ENCODE data around the gene GLT8D1. TPM values are rescaled to one million over a fixed set of nuclear protein-coding genes. Genes with fewer than 3 reads are reported as not detected.

Gene GLT8D1
- total RNA-seq, 2 donors from 2014 or later, result 54.4 to 72.2 TPM

DNA sequence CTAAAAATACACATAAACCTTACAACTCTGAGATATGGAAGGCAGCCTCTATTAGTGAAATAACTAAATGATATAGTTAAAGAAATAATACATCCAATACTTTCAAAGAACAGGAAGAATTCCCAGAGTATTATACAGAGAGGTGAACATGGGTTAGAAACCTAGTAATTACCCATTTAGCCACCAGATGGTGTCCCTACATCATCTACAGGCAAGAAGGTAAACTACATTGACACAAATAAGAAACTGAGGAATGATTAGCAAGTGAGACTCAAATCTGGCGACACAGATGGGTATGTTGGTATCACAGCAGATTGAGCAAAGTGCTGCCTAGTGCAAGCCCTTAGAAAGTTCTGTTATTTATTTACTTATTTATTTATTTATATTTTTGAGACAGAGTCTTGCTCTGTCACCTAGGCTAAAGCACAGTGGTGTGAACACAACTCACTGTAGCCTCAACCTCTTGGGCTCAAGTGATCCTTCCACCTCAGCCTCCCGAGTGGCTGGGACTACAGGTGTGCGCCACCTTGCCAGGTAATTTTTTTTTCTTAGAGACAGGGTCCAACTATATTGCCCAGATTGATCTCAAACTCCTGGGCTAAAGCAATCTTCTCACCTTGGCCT is 36.9 kb upstream of the GLT8D1 start:
- Histone ChIP-seq H3K9me3 (ENCODE audit: control insufficient read depth, low read length) (peaks cover 7% of the 10 kb centered on the region), H3K4me1 (ENCODE audit: control insufficient read depth, insufficient read depth, low read length) (no peaks in the 10 kb centered on the region), H3K9ac (ENCODE audit: extremely low read depth, low read length, poor library complexity, severe bottlenecking) (no peak overlapping the region), H3K36me3 (ENCODE audit: control insufficient read depth, insufficient read depth, low read length) (peaks cover 86% of the 10 kb centered on the region), H3K27ac (ENCODE audit: low read depth, low read length) (no peak overlapping the region), H3K4me3 (ENCODE audit: low read length) (no peak overlapping the region), H3K27me3 (ENCODE audit: control insufficient read depth, insufficient read depth, low read length, poor library complexity, severe bottlenecking) (no peaks in the 10 kb centered on the region)
- DNase-seq, result no peak
- no peaks in the 10 kb centered on the region for H3K9me3 Mint-ChIP-seq
- no peak overlapping the region for H3K4me3 Mint-ChIP-seq
- H3K27me3 Mint-ChIP-seq (ENCODE audit: insufficient read depth), result no peaks in the 10 kb centered on the region
- H3K36me3 Mint-ChIP-seq (ENCODE audit: low read depth), result peaks cover 74% of the 10 kb centered on the region
- 89 to 96% methylated on average over 3 of the region's 3 CpGs for WGBS, 2 experiments (ENCODE audit: insufficient coverage in 1 of 2, insufficient read length in 1 of 2)
- peak; percentile 75 for TF ChIP-seq CTCF (conservative IDR thresholded peaks at IDR 0.05)
- no peaks in the 10 kb centered on the region for H3K4me1 Mint-ChIP-seq
- no peak overlapping the region for H3K27ac Mint-ChIP-seq

GRCh38 chr3:52739730-52740129 is 34.1 kb upstream of the GLT8D1 start:
- no peak for DNase-seq
- Histone ChIP-seq H3K9me3 (ENCODE audit: control insufficient read depth, low read length) (peaks cover 7% of the 10 kb centered on the region), H3K4me3 (ENCODE audit: low read length) (no peak overlapping the region), H3K9ac (ENCODE audit: extremely low read depth, low read length, poor library complexity, severe bottlenecking) (no peak overlapping the region), H3K36me3 (ENCODE audit: control insufficient read depth, insufficient read depth, low read length) (peaks cover 88% of the 10 kb centered on the region), H3K4me1 (ENCODE audit: control insufficient read depth, insufficient read depth, low read length) (no peaks in the 10 kb centered on the region), H3K27me3 (ENCODE audit: control insufficient read depth, insufficient read depth, low read length, poor library complexity, severe bottlenecking) (no peaks in the 10 kb centered on the region), H3K27ac (ENCODE audit: low read depth, low read length) (no peak overlapping the region)
- WGBS, 2 experiments (ENCODE audit: insufficient coverage in 1 of 2, insufficient read length in 1 of 2), result 93% methylated on average over 1 of the region's 1 CpG; no CpG with 5 or more reads in 1 of the 2 experiments
- H3K4me1 Mint-ChIP-seq, result no peaks in the 10 kb centered on the region
- no peaks in the 10 kb centered on the region for H3K9me3 Mint-ChIP-seq
- H3K27ac Mint-ChIP-seq, result no peak overlapping the region
- TF ChIP-seq CTCF (conservative IDR thresholded peaks at IDR 0.05), result no peak
- no peaks in the 10 kb centered on the region for H3K27me3 Mint-ChIP-seq (ENCODE audit: insufficient read depth)
- H3K36me3 Mint-ChIP-seq (ENCODE audit: low read depth), result peaks cover 79% of the 10 kb centered on the region
- H3K4me3 Mint-ChIP-seq, result no peak overlapping the region

DNA sequence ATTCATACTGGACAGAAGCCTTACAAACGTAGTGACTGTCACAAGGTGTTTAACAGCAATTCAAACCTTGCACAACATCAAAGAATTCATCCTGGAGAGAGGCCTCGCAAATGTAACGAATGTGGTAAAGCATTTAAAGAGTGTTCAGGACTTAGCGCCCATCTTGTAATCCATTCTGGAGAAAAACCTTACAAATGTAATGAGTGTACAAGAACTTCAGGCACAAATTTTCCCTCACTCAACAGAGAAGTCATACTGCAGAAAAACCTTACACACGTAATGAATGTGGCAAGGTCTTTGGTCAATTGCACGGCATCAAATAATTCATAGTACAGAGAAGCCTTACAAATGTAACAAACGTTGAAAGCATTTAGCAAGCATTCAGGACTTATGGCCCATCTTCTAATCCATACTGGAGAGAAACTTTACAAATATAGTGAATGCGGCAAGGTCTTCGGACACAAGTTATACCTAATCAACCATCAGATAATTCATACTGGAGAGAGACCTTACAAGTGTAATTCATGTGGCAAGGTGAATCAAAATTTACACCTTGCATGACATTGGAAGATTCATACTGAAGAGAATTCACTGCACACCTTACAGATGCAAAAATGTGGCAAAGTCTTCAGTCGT is 27.8 kb upstream of the GLT8D1 start:
- no peaks in the 10 kb centered on the region for H3K4me1 Mint-ChIP-seq
- H3K36me3 Mint-ChIP-seq (ENCODE audit: low read depth), result peaks cover 93% of the 10 kb centered on the region
- no peak overlapping the region for H3K9ac ChIP-seq (ENCODE audit: extremely low read depth, low read length, poor library complexity, severe bottlenecking)
- peaks cover 24% of the 10 kb centered on the region for H3K9me3 Mint-ChIP-seq
- H3K27me3 ChIP-seq (ENCODE audit: control insufficient read depth, insufficient read depth, low read length, poor library complexity, severe bottlenecking), result no peaks in the 10 kb centered on the region
- H3K36me3 ChIP-seq (ENCODE audit: control insufficient read depth, insufficient read depth, low read length), result peaks cover 89% of the 10 kb centered on the region
- 86 to 92% methylated on average over 9 to 10 of the region's 10 CpGs for WGBS, 2 experiments (ENCODE audit: insufficient coverage in 1 of 2, insufficient read length in 1 of 2)
- H3K4me3 Mint-ChIP-seq, result no peak overlapping the region
- no peak overlapping the region for H3K4me3 ChIP-seq (ENCODE audit: low read length)
- H3K4me1 ChIP-seq (ENCODE audit: control insufficient read depth, insufficient read depth, low read length), result no peaks in the 10 kb centered on the region
- DNase-seq, result no peak
- no peak overlapping the region for H3K27ac ChIP-seq (ENCODE audit: low read depth, low read length)
- peaks cover 54% of the 10 kb centered on the region for H3K9me3 ChIP-seq (ENCODE audit: control insufficient read depth, low read length)
- no peak for TF ChIP-seq CTCF (conservative IDR thresholded peaks at IDR 0.05)
- H3K27me3 Mint-ChIP-seq (ENCODE audit: insufficient read depth), result no peaks in the 10 kb centered on the region
- H3K27ac Mint-ChIP-seq, result no peak overlapping the region
